ENCODE data around the gene PPP1R26.
"Not testable (repeated sequence)": the region's sequence is repeated elsewhere in the genome, so short reads cannot be mapped to it uniquely, and the experiment has no call there.

The PPP1R26 gene

GRCh38 chr9:135505406-135506187, 26.0 kb downstream of the PPP1R26 start:
- DNase-seq = no peak

- DNase-seq = no peak
Observed at GRCh38 chr9:135506327-135507103, 26.9 kb downstream of the PPP1R26 start.

GRCh38 chr9:135507104-135508035, 27.8 kb downstream of the PPP1R26 start:
- DNase-seq = no peak

DNA sequence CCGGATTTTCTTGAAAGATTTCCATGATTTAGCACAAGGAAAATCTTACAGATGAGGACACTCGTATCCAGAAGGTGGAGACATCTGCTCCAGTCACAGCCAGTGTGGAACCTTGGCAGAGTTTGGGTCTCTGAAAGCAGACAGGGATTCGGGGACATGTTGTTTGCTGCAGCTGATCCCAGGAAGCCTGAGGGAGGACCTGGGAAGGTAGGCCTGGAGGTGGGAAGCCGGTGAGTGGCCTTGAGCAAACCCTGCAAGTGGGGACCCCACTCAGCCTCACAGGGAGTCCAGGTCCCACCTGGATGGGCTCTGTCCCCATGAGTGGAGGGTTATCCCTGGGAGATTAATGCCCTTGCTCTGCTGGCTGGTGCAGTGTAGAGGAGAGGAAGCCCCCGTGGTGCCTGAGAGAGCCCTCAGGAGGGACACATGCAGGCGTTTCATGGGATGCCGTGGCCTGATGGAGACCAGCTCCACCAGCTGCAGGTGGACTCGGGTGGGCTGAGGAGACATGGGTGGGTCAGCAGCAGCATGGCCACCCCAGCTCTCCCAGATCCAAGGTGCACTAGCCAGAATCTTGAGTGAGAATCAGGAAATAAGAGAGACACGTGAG, 28.7 kb downstream of the PPP1R26 start:
- DNase-seq = no peak

DNA sequence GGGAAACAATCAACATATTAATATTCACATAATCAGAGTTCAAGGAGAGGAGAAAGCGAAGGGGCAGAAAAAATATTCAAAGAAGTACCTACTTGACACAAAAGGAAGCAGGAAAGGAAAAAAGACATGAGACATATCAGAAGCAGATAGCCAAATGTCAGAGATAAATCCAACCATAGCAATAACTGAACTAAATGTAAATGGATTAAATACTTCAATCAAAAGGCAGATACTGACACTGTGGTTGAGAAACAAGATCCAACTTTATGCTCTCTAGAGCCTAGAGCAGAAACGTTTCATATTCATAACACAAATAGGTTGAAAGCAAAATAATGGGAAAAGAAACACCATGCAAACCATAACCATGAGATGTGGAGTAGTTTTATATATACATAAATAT, 29.9 kb downstream of the PPP1R26 start:
- DNase-seq = no peak

DNA sequence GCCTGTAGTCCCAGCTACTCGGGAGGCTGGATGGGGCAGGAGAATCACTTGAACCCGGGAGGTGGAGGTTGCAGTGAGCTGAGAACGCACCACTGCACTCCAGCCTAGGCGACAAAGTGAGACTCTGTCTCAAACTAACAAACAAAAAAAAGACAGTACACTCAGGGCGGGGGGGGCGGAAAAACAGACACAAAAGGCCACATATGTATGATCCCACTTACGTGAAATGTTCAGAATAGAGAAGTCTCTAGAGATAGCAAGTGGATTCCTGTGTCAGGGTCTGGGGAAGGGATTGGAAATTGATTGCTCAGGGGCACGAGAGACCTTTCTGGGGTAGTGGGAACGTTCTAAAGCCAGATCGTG, 32.6 kb downstream of the PPP1R26 start:
- no peak for DNase-seq

GRCh38 chr9:135512904-135513303, 33.3 kb downstream of the PPP1R26 start:
- no peak for DNase-seq

DNA sequence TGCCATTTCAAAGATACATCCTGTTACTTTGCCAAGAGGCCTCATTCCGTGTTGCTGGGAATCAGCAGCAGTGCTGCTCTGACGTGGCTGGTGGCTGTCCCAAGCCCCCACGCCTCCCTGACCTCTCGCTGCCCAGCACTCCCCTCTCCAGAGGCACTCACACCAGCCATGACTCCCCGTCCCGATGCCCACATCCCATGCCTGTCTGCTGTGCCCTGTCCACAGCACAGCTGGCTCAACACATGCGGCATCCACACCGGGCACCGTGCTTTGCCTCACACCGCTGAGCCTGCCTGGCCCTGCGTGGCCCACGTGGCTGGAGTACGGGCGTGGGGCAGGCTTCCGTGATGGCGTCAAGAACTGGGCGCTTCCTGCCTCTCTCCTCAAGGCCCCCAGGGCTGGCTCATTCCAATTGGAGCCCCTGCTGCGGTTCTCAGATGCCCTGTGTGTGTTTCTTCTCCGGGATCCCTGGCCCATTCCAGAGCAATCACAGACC, 33.8 kb downstream of the PPP1R26 start:
- no peak for DNase-seq

DNA sequence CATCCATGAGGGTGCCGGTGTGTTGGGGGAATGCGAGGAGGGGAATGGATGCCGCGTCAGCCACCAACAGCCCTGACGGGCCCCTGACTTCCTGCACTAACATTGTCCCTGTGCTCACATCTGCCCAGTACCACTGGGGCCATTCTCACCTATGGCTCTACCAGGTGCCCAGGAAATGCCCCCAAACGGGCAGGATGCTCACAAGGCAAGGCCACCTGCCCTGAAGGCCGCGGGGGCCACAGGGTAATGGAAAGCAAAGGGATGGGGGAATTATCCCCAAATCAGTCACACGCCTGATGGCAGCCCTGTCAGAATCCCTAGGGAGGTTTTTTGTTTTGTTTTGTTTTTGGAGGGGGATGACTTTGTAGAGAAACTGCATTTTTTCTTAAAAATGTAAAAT, 34.3 kb downstream of the PPP1R26 start:
- DNase-seq = not testable (repeated sequence)

DNA sequence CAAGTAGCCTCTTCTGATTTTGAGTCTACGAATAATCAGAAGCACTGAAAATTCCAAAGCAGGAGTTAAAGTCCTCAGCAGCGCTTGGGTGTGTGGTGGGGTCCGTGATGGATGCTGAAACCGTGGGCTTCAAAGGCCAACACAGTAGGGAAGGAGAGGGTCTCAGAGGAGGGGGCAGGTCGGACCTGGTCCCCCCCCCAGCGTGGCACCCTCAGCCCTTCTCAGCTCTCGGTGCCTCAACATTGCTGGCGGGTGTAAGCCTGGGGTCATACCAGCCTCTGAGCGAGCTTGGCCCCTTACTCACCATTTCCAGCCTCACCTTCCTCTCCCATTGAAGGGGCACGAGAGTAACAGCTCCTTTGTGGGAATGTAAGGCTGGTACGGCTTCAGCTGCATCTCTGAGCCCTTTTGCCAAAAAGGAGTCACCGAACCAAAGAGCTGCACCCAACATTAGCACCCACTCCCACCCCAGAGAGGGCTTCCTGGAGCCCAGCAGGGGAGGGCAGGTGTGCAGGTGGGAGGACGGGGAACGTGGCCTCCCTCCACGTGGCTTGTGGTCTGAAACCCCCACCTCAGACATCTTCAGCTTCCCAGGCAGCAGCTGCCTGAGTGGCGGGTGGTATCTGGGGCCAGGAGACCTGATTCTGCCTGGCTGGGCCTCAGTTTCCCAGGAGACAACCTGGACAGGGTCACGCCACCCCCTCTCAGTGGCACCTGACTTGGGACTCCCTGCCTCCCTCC, 34.9 kb downstream of the PPP1R26 start:
- DNase-seq = no peak

GRCh38 chr9:135515083-135515951, 35.7 kb downstream of the PPP1R26 start:
- no peak for DNase-seq

- DNase-seq = no peak
Observed at GRCh38 chr9:135516132-135516860, 36.7 kb downstream of the PPP1R26 start.

- DNase-seq = no peak
Observed at GRCh38 chr9:135517407-135517822, 37.8 kb downstream of the PPP1R26 start.

DNA sequence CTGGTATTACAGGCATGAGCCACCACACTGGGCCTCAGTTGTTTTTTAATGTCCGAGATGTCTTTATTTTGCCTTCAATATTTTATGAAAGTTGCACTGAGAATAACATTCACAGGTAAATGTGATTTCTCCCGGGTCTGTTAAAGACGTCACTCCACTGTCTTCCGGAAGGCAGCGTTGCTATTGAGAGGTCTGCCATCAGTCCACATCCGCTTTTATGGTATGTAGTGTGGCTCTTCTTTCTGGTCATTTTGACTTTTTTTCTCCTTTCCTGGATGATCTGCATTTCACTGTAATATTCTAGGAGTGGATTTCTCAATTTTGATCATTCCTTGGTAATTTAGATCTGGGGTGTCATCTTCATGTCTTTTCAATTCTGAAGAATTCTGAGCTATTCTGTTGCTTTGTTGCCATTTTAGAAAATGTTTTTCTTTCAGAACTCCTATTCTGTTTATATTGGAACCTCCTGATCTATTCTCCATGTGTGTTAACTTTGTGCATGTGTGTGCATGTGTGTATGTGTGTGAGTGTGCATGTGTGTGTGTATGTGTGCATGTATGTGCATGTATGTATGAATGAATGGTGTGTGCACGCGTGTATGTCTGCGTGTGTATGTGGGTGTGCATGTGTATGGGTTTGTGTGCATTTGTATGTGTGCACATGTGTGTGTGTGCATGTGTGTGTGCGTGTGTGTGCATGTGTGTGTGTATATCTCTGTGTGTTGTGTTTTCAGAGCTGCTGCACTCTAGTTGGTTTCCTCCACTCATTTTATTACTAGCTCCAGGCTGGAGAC, 39.8 kb downstream of the PPP1R26 start:
- DNase-seq = no peak

DNA sequence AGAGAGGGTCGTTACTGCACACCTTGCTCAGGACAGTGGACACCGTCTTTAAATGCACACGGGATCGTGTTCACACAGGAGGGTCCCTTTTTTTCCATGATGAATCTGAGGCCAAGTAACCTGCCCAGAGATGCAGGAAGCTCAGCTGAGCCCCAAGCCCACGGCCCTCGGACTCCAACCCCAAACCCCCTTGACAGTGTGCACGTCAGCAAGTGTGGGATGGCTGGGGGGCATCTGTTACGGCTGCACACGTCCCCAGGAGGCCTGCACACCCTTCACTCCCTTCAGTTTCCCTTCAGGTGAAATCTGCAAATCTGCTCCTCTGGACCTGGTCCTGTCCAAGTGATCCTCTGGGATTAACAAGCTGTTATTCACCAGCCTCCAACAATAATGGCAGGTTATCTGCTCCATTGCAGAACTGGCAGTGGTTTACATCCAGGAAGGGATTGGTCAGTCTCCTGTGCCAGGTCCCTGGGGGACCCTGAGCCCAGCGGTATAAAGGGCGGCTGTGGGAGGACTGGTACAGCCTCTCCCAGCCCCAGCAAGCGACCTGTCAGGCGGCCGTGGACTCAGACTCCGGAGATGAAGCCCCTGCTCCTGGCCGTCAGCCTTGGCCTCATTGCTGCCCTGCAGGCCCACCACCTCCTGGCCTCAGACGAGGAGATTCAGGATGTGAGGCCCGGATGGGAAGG, 41.5 kb downstream of the PPP1R26 start, which contains the start of gene LCN1:
Gene LCN1 (plus strand): TSS at position 525 of the 692 bp plus-strand sequence. CDS start 58 bp downstream, at position 583.
- DNase-seq = no peak

- DNase-seq = no peak
Observed at GRCh38 chr9:135521608-135522095, 42.1 kb downstream of the PPP1R26 start.

DNA sequence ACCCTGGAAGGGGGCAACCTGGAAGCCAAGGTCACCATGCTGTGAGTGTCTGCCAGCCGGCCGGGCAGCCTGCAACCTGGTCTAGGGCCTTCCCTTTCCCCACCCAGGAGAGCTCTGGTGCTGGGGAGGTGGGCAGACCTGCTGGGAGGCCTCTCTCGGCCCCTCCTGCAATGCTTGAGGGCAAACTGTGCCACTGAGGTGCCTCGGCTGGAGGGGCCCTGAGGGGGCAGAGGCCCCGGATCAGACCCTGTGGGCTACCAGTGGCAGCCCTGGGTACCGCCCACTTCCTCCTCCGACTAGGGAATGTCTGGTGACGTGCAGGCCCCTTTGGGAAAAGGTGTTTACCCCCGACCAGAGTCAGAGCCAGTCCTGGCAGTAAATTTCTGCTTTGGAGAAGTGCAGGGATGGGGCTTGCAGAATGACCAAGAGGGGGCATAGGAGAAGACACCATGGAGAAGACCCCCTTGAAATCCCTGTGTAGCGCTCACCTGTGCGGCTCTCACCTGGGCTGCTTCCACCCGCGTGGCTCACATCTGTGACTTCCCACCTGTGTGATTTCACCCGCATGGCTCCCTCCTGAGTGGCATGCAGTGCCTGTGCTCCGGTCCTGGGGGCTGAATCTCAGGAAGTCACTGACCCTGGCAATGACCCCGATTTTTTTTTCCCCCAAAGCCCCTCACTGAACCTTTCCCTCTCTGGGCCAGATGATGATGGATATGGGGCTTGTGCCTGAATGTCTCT, 42.7 kb downstream of the PPP1R26 start:
- no peak for DNase-seq

All from left hindlimb (tissue), 1 donor.